Measurements from ENCODE around the gene SLCO1B3.

Gene SLCO1B3

DNA sequence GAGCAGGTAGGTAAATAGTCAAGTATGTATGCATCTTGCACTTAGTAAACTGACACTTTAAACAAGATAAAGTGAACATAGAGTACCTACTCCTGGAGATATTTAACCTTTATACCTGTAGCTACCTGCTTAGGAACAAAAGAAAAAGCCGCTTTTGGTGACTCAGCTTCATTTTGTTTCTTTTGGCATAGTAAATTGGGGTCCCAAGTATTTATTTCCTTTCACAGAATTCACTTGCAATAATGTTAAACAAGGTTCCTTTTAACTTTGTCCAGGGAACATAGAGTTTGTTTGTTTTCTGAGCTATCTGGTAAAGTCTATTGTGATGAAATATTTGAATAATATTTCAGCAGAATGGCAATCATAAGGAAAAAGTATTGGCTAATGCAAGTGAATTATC is 20.0 kb downstream of the SLCO1B3 start:
- H3K9ac ChIP-seq (ENCODE audit: low read length) = no peak overlapping the region
- H3K4me1 ChIP-seq (ENCODE audit: control insufficient read depth, insufficient read depth, low read depth, low read length) = no peaks in the 10 kb centered on the region
- no peak overlapping the region for H2BK15ac ChIP-seq (ENCODE audit: low read depth, poor library complexity, severe bottlenecking)
- H4K91ac ChIP-seq (ENCODE audit: low read length) = no peak overlapping the region
- no peaks in the 10 kb centered on the region for H3K27me3 ChIP-seq (ENCODE audit: control insufficient read depth in 1 of 2, insufficient read depth in 1 of 2, low read length in 2 of 2)
- no peak overlapping the region for H3K18ac ChIP-seq (ENCODE audit: low read depth in 1 of 2, low read length in 2 of 2)
- no CpG with 5 or more reads among the region's 1 CpG for WGBS
- H3K4ac ChIP-seq (ENCODE audit: low read depth in 1 of 2, low read length in 2 of 2) = no peak overlapping the region
- H2BK12ac ChIP-seq (ENCODE audit: low read length in 2 of 2) = no peak overlapping the region
- no peak overlapping the region for H4K8ac ChIP-seq (ENCODE audit: low read length)
- H2BK120ac ChIP-seq (ENCODE audit: low read depth, low read length) = no peak overlapping the region
- H3K14ac ChIP-seq (ENCODE audit: low read length in 2 of 2) = no peak overlapping the region
- no peak overlapping the region for H3K23ac ChIP-seq (ENCODE audit: low read length in 2 of 2)
- H2AK5ac ChIP-seq (ENCODE audit: low read length, severe bottlenecking) = no peak overlapping the region
- no peaks in the 10 kb centered on the region for H3K79me1 ChIP-seq (replicated peaks; ENCODE audit: low read length, poor library complexity, severe bottlenecking)
- H3K36me3 ChIP-seq (ENCODE audit: control insufficient read depth in 1 of 2, insufficient read depth in 2 of 2, low read depth in 1 of 2, low read length in 2 of 2) = no peaks in the 10 kb centered on the region
- H3K4me2 ChIP-seq (ENCODE audit: low read length, poor library complexity, severe bottlenecking) = no peak overlapping the region
- no peak overlapping the region for H3K4me3 ChIP-seq (ENCODE audit: insufficient read depth in 1 of 2, low read depth in 1 of 2, low read length in 2 of 2)
- no peak overlapping the region for H3K27ac ChIP-seq (ENCODE audit: low read length, poor library complexity, severe bottlenecking)
- no peak for DNase-seq
- H2AFZ ChIP-seq (ENCODE audit: low read depth, low read length) = no peak overlapping the region
- H3K9me3 ChIP-seq (ENCODE audit: control insufficient read depth, low read length) = no peaks in the 10 kb centered on the region
- H2BK5ac ChIP-seq (ENCODE audit: low read depth, low read length, poor library complexity, severe bottlenecking) = no peak overlapping the region

DNA sequence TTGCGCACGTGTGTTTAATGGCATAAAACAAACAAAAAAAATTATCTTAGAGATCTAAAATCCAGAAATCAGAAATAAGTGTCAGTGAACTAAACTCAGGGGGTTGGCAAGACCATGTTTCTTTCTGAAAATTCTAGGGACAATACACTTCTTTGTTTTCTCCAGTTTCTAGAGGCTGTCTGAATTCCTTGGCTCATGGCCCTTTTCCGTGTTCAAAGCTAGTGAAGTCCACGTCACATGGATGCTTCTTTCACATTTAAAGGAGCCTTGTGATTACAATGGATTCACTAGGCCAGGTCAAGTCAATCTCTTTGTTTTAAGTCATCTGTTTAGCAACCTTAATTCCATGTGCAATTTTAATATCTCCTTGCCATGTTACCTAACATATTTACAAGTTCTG is 22.4 kb downstream of the SLCO1B3 start:
- Histone ChIP-seq H3K4me3 (ENCODE audit: insufficient read depth in 1 of 2, low read depth in 1 of 2, low read length in 2 of 2) (no peak overlapping the region), H3K4ac (ENCODE audit: low read depth in 1 of 2, low read length in 2 of 2) (no peak overlapping the region), H3K4me2 (ENCODE audit: low read length, poor library complexity, severe bottlenecking) (no peak overlapping the region), H3K9me3 (ENCODE audit: control insufficient read depth, low read length) (no peaks in the 10 kb centered on the region), H3K9ac (ENCODE audit: low read length) (no peak overlapping the region), H3K14ac (ENCODE audit: low read length in 2 of 2) (no peak overlapping the region), H2BK15ac (ENCODE audit: low read depth, poor library complexity, severe bottlenecking) (no peak overlapping the region), H2AK5ac (ENCODE audit: low read length, severe bottlenecking) (no peak overlapping the region), H3K23ac (ENCODE audit: low read length in 2 of 2) (no peak overlapping the region), H4K8ac (ENCODE audit: low read length) (no peak overlapping the region), H3K27me3 (ENCODE audit: control insufficient read depth in 1 of 2, insufficient read depth in 1 of 2, low read length in 2 of 2) (no peaks in the 10 kb centered on the region), H2BK12ac (ENCODE audit: low read length in 2 of 2) (no peak overlapping the region), H2AFZ (ENCODE audit: low read depth, low read length) (no peak overlapping the region), H4K91ac (ENCODE audit: low read length) (no peak overlapping the region), H3K27ac (ENCODE audit: low read length, poor library complexity, severe bottlenecking) (no peak overlapping the region), H3K79me1 (replicated peaks; ENCODE audit: low read length, poor library complexity, severe bottlenecking) (no peaks in the 10 kb centered on the region), H3K4me1 (ENCODE audit: control insufficient read depth, insufficient read depth, low read depth, low read length) (no peaks in the 10 kb centered on the region), H3K36me3 (ENCODE audit: control insufficient read depth in 1 of 2, insufficient read depth in 2 of 2, low read depth in 1 of 2, low read length in 2 of 2) (no peaks in the 10 kb centered on the region), H2BK120ac (ENCODE audit: low read depth, low read length) (no peak overlapping the region), H2BK5ac (ENCODE audit: low read depth, low read length, poor library complexity, severe bottlenecking) (no peak overlapping the region), H3K18ac (ENCODE audit: low read depth in 1 of 2, low read length in 2 of 2) (no peak overlapping the region)
- 82% methylated on average over 3 of the region's 4 CpGs for WGBS
- DNase-seq = no peak

DNA sequence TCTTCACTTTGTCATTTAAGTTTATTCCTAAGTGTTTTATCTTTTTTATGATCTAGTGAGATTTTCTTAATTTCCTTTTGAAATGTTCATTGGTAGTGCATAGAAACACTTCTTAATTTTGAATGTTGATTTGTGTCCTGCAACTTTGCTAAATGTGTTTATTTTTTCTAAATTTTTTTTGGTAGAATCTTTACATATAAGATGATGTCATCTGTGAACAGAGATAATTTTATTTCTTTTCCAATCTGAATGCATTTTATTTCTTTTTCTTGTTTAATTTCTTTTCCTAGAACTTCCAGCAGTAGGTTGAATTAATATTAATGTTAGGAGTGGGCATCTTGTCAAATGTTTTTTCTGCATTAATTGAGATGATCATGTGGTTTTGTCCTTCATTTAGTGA is 42.1 kb downstream of the SLCO1B3 start:
- Histone ChIP-seq H3K79me1 (replicated peaks; ENCODE audit: low read length, poor library complexity, severe bottlenecking) (no peaks in the 10 kb centered on the region), H2BK5ac (ENCODE audit: low read depth, low read length, poor library complexity, severe bottlenecking) (no peak overlapping the region), H2AK5ac (ENCODE audit: low read length, severe bottlenecking) (no peak overlapping the region), H3K36me3 (ENCODE audit: control insufficient read depth in 1 of 2, insufficient read depth in 2 of 2, low read depth in 1 of 2, low read length in 2 of 2) (no peaks in the 10 kb centered on the region), H3K27ac (ENCODE audit: low read length, poor library complexity, severe bottlenecking) (no peak overlapping the region), H3K14ac (ENCODE audit: low read length in 2 of 2) (no peak overlapping the region), H3K9me3 (ENCODE audit: control insufficient read depth, low read length) (peaks cover 20% of the 10 kb centered on the region), H2BK15ac (ENCODE audit: low read depth, poor library complexity, severe bottlenecking) (no peak overlapping the region), H3K4me1 (ENCODE audit: control insufficient read depth, insufficient read depth, low read depth, low read length) (no peaks in the 10 kb centered on the region), H4K8ac (ENCODE audit: low read length) (no peak overlapping the region), H3K4ac (ENCODE audit: low read depth in 1 of 2, low read length in 2 of 2) (no peak overlapping the region), H3K18ac (ENCODE audit: low read depth in 1 of 2, low read length in 2 of 2) (no peak overlapping the region), H2BK120ac (ENCODE audit: low read depth, low read length) (no peak overlapping the region), H3K27me3 (ENCODE audit: control insufficient read depth in 1 of 2, insufficient read depth in 1 of 2, low read length in 2 of 2) (no peaks in the 10 kb centered on the region), H4K91ac (ENCODE audit: low read length) (no peak overlapping the region), H2AFZ (ENCODE audit: low read depth, low read length) (no peak overlapping the region), H3K23ac (ENCODE audit: low read length in 2 of 2) (no peak overlapping the region), H2BK12ac (ENCODE audit: low read length in 2 of 2) (no peak overlapping the region), H3K4me3 (ENCODE audit: insufficient read depth in 1 of 2, low read depth in 1 of 2, low read length in 2 of 2) (no peak overlapping the region), H3K4me2 (ENCODE audit: low read length, poor library complexity, severe bottlenecking) (no peak overlapping the region), H3K9ac (ENCODE audit: low read length) (no peak overlapping the region)
- DNase-seq = no peak

DNA sequence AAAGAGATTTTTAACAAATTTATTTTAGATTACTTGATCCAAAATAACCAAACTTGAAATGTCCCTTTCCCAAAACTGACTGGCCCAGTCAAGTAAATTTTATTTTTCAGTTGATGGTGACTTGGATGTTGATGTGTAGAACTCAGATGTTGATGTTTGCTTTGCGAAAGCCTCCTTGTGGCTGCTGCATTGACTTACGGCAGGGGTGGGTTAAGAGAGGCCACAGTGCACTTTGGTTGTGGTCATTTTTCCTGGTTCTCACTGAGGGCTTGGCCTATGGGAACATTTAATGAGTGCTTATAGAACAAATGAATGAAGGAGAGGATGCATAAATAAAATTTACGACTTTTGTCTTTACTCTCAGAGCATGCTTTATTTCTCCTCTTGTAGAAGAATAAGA is 52.6 kb downstream of the SLCO1B3 start:
- Histone ChIP-seq H3K4me3 (ENCODE audit: insufficient read depth in 1 of 2, low read depth in 1 of 2, low read length in 2 of 2) (no peak overlapping the region), H3K79me1 (replicated peaks; ENCODE audit: low read length, poor library complexity, severe bottlenecking) (no peaks in the 10 kb centered on the region), H4K8ac (ENCODE audit: low read length) (no peak overlapping the region), H4K91ac (ENCODE audit: low read length) (no peak overlapping the region), H3K18ac (ENCODE audit: low read depth in 1 of 2, low read length in 2 of 2) (no peak overlapping the region), H3K27me3 (ENCODE audit: control insufficient read depth in 1 of 2, insufficient read depth in 1 of 2, low read length in 2 of 2) (no peaks in the 10 kb centered on the region), H3K27ac (ENCODE audit: low read length, poor library complexity, severe bottlenecking) (no peak overlapping the region), H3K23ac (ENCODE audit: low read length in 2 of 2) (no peak overlapping the region), H3K9ac (ENCODE audit: low read length) (no peak overlapping the region), H3K36me3 (ENCODE audit: control insufficient read depth in 1 of 2, insufficient read depth in 2 of 2, low read depth in 1 of 2, low read length in 2 of 2) (no peaks in the 10 kb centered on the region), H3K4me1 (ENCODE audit: control insufficient read depth, insufficient read depth, low read depth, low read length) (no peaks in the 10 kb centered on the region), H2BK5ac (ENCODE audit: low read depth, low read length, poor library complexity, severe bottlenecking) (no peak overlapping the region), H2AK5ac (ENCODE audit: low read length, severe bottlenecking) (no peak overlapping the region), H2BK15ac (ENCODE audit: low read depth, poor library complexity, severe bottlenecking) (no peak overlapping the region), H2AFZ (ENCODE audit: low read depth, low read length) (no peak overlapping the region), H2BK120ac (ENCODE audit: low read depth, low read length) (no peak overlapping the region), H3K4me2 (ENCODE audit: low read length, poor library complexity, severe bottlenecking) (no peak overlapping the region), H3K9me3 (ENCODE audit: control insufficient read depth, low read length) (no peaks in the 10 kb centered on the region), H3K4ac (ENCODE audit: low read depth in 1 of 2, low read length in 2 of 2) (no peak overlapping the region), H3K14ac (ENCODE audit: low read length in 2 of 2) (no peak overlapping the region), H2BK12ac (ENCODE audit: low read length in 2 of 2) (no peak overlapping the region)
- 88% methylated on average over 3 of the region's 3 CpGs for WGBS
- DNase-seq = no peak
